Measurements from ENCODE around the gene MPZL2. TPM values are rescaled to one million over a fixed set of nuclear protein-coding genes. Genes with fewer than 3 reads are reported as not detected.

The MPZL2 gene
- total RNA-seq, 1 experiment from 2014 or later: 1.2 TPM

Other genes with a start within 250 kb of the MPZL2 start
- gene TMPRSS4, start 187.2 kb downstream of the MPZL2 start, total RNA-seq (2021): 1.1 to 1.4 TPM (median 1.4 TPM) in 3 replicates
- not detected in 3 replicates for gene SMIM35, start 177.3 kb downstream of the MPZL2 start, total RNA-seq (2021)
- gene SCN4B, start 111.5 kb downstream of the MPZL2 start, total RNA-seq (2021): 3.5 to 4.5 TPM (median 4.4 TPM) in 3 replicates
- gene SCN2B, start 87.7 kb downstream of the MPZL2 start, total RNA-seq (2021): 0.16 to 0.37 TPM (median 0.20 TPM) in 3 replicates
- 0.24 to 0.37 TPM in 2 of 3 replicates, not detected in the other for gene JAML, start 39.3 kb downstream of the MPZL2 start, total RNA-seq (2021)
- gene MPZL3, start 11.9 kb downstream of the MPZL2 start, total RNA-seq (2021): 1.6 to 2.1 TPM (median 2.0 TPM) in 3 replicates
- 0.85 to 1.0 TPM (median 0.87 TPM) in 3 replicates for gene CD3E, start 40.4 kb upstream of the MPZL2 start, total RNA-seq (2021)
- gene CD3D, start 78.4 kb upstream of the MPZL2 start, total RNA-seq (2021): 0.33 to 1.3 TPM (median 0.89 TPM) in 3 replicates
- gene CD3G, start 80.0 kb upstream of the MPZL2 start, total RNA-seq (2021): 0.20 to 0.27 TPM (median 0.23 TPM) in 3 replicates
- gene UBE4A, start 95.3 kb upstream of the MPZL2 start, total RNA-seq (2021): 28.9 to 31.7 TPM (median 31.0 TPM) in 3 replicates
- gene ATP5MG, start 137.3 kb upstream of the MPZL2 start, total RNA-seq (2021): 236 to 251 TPM (median 239 TPM) in 3 replicates
- 54.0 to 59.1 TPM (median 54.8 TPM) in 3 replicates for gene KMT2A, start 172.2 kb upstream of the MPZL2 start, total RNA-seq (2021)

All from WTC11 (cell line).